Hair follicular keratinocyte (primary cell): ENCODE measurements around the gene HNRNPH1. TPM values are rescaled to one million over a fixed set of nuclear protein-coding genes. Genes with fewer than 3 reads are reported as not detected.

Source experiments
- total RNA-seq: library from RNA; depleted of rRNA; stranded (reverse); fragments of >200 nt; gene quantifications from 2 replicates; pipeline ENCODE4 v1.2.3, GENCODE V29; 2015

HNRNPH1 gene
- 177 and 191 TPM in 2 replicates for total RNA-seq

GRCh38 chr5:179623003-179623905, at the start of gene HNRNPH1:
Gene HNRNPH1 (minus strand): TSS chr5:179623671. CDS start chr5:179623133, 538 bp downstream.

Other genes starting within 250 kb of the HNRNPH1 start
- gene RUFY1, start 73.1 kb downstream of the HNRNPH1 start, total RNA-seq: 15.8 and 24.1 TPM in 2 replicates
- not detected in 2 replicates for gene CBY3, start 57.4 kb upstream of the HNRNPH1 start, total RNA-seq
- gene CANX, start 75.3 kb upstream of the HNRNPH1 start, total RNA-seq: 325 and 372 TPM in 2 replicates
- gene MAML1, start 109.2 kb upstream of the HNRNPH1 start, total RNA-seq: 8.2 and 9.2 TPM in 2 replicates
- gene LTC4S, start 170.3 kb upstream of the HNRNPH1 start, total RNA-seq: 0.23 and 0.39 TPM in 2 replicates
- 88.2 and 114 TPM in 2 replicates for gene MGAT4B, start 183.2 kb upstream of the HNRNPH1 start, total RNA-seq
- gene SQSTM1, start 197.2 kb upstream of the HNRNPH1 start, total RNA-seq: 122 and 209 TPM in 2 replicates
- gene MRNIP, start 235.1 kb upstream of the HNRNPH1 start, total RNA-seq: 9.5 and 12.2 TPM in 2 replicates